GM12891 (cell line): ENCODE data around the gene SLC6A14.

Experiments
- PAX5 ChIP-seq: IDR thresholded peaks from 2 replicates; pipeline ENCODE4 v1.6.1; 2011; ENCODE audit warnings: low read length, moderate library complexity, mild to moderate bottlenecking; ENCODE audit not compliant: insufficient read depth, severe bottlenecking
- POLR2A ChIP-seq: IDR thresholded peaks from 2 replicates; pipeline ENCODE4 v1.6.1; 2011; ENCODE audit warnings: low read depth, low read length, control low read depth
- POLR2AphosphoS5 ChIP-seq: IDR thresholded peaks from 2 replicates; pipeline ENCODE4 v1.6.1; 2011; ENCODE audit warnings: low read depth, low read length, control low read depth
- POU2F2 ChIP-seq: IDR thresholded peaks from 2 replicates; pipeline ENCODE4 v1.6.1; 2011; ENCODE audit warnings: low read depth, mild to moderate bottlenecking, control low read depth, low read length, moderate library complexity
- SPI1 ChIP-seq: IDR thresholded peaks from 2 replicates; pipeline ENCODE4 v1.6.1; 2011; ENCODE audit warnings: low read depth, low read length, control low read depth
- TAF1 ChIP-seq: IDR thresholded peaks from 2 replicates; pipeline ENCODE4 v1.6.1; 2011; ENCODE audit warnings: low read depth, low read length, control low read depth

DNA sequence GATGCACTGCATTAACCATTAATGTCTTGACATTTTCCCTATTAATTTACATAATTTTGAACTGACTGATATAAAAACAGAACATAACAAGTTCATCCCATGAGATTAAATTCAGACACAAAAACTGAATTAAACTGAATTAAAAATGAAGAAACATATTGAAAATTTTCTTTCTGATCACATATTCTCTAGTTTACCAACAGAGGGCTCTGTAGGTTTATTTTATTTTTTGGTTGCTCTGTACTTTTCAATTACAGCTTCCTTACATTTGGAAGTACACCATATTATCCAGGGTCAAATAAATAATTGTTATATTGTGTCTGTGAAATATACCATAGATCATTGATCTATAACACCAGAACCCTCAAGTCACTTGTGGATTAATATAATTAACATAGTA lies 53.7 kb downstream of the SLC6A14 start:
- TF ChIP-seq TAF1, result no peak
- no peak for TF ChIP-seq POLR2AphosphoS5
- TF ChIP-seq POLR2A, result no peak
- TF ChIP-seq SPI1, result no peak
- TF ChIP-seq PAX5, result no peak
- no peak for TF ChIP-seq POU2F2
